Measurements from ENCODE around the gene FRYL.

GRCh38 chr4:48772556-48772955 lies 7.5 kb downstream of the FRYL start:
- TF ChIP-seq CTCF (IDR thresholded peaks at IDR 0.05): no peak
- TF ChIP-seq POLR2A (IDR thresholded peaks at IDR 0.05): no peak

Data from uterus (tissue), 2 donors.